ENCODE data around the gene PLPPR1. TPM values are rescaled to one million over a fixed set of nuclear protein-coding genes. Genes with fewer than 3 reads are reported as not detected.

Gene PLPPR1
- total and polyA plus RNA-seq, 4 donors, result 1.2 to 26.3 (median 2.4) TPM

DNA sequence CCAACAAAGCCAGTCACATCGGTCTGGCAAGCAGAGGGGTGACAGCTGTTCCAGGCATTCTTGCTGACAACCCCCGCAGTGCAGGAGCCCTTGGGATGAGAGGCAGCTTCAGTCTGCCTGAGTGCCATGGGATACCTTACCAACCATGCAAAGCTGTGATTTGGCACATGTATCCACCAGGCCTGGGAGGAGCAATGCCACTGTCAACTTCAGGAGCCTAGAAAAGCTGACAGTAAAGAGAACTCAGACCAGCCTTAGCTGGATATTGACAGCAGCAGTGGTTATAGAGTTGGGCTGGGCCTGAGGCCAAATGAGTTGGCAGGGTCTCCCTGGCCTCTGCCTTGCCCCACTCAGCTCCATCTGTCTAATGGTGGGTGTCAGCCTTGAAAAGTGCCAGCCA lies 10.1 kb upstream of the PLPPR1 start:
- no peaks in the 10 kb centered on the region for H3K36me3 ChIP-seq (ENCODE audit: control insufficient read depth in 4 of 4, insufficient read depth in 3 of 4, low read depth in 1 of 4, low read length in 3 of 4)
- TF ChIP-seq FOXA1 (IDR thresholded peaks at IDR 0.05), result no peak
- no peak for TF ChIP-seq JUND (IDR thresholded peaks at IDR 0.05)
- no peak for TF ChIP-seq HNF4G (IDR thresholded peaks at IDR 0.05)
- no peak for TF ChIP-seq HNF4A (conservative IDR thresholded peaks at IDR 0.05)
- TF ChIP-seq EGR1 (IDR thresholded peaks at IDR 0.05; ENCODE audit: low read depth in 2 of 2), result no peak
- TF ChIP-seq RAD21 (IDR thresholded peaks at IDR 0.05), result no peak
- no peaks in the 10 kb centered on the region for H3K4me1 ChIP-seq (ENCODE audit: control insufficient read depth in 4 of 4, insufficient read depth in 4 of 4, low read length in 3 of 4)
- no peak overlapping the region for H3K4me3 ChIP-seq (ENCODE audit: low read depth in 1 of 3, low read length in 3 of 3)
- H3K27me3 ChIP-seq (ENCODE audit: control insufficient read depth in 4 of 4, insufficient read depth in 4 of 4, low read length in 3 of 4), result no peaks in the 10 kb centered on the region
- H3K9ac ChIP-seq (ENCODE audit: low read depth in 1 of 2, low read length in 2 of 2), result no peak overlapping the region
- DNase-seq (ENCODE audit: low spot score), result no peak
- no peak overlapping the region for H3K27ac ChIP-seq (ENCODE audit: low read depth in 1 of 2, low read length in 2 of 2)
- no peaks in the 10 kb centered on the region for H3K9me3 ChIP-seq (ENCODE audit: control insufficient read depth in 4 of 4, low read length in 3 of 4)
- 82% methylated on average over 2 of the region's 2 CpGs for WGBS

DNA sequence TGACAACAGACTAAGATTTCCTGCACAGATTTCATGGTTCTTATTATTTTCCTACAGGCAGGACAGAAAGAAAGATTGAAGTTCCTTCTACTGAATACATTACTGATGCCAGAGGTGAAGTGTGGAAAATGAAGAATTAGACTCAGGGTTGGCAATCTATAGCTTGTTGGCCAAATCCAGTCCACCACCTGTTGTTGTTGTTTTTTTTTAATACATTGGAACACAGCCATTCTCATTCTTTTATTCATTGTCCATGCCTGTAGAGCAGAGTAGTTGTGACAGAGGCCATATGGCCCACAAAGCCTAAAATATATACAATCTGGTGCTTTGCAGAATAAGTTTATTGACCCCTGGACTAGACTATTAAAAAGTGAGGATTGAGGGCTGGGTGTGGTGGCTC lies 5.8 kb upstream of the PLPPR1 start:
- no peak overlapping the region for H3K9ac ChIP-seq (ENCODE audit: low read depth in 1 of 2, low read length in 2 of 2)
- H3K27me3 ChIP-seq (ENCODE audit: control insufficient read depth in 4 of 4, insufficient read depth in 4 of 4, low read length in 3 of 4), result no peaks in the 10 kb centered on the region
- no peak for DNase-seq (ENCODE audit: low spot score)
- no peaks in the 10 kb centered on the region for H3K9me3 ChIP-seq (ENCODE audit: control insufficient read depth in 4 of 4, low read length in 3 of 4)
- no peaks in the 10 kb centered on the region for H3K36me3 ChIP-seq (ENCODE audit: control insufficient read depth in 4 of 4, insufficient read depth in 3 of 4, low read depth in 1 of 4, low read length in 3 of 4)
- peaks cover 0 to 12% (median 6%) of the 10 kb centered on the region in 4 donors for H3K4me1 ChIP-seq (ENCODE audit: control insufficient read depth in 4 of 4, insufficient read depth in 4 of 4, low read length in 3 of 4)
- H3K27ac ChIP-seq (ENCODE audit: low read depth in 1 of 2, low read length in 2 of 2), result no peak overlapping the region
- TF ChIP-seq YY1 (IDR thresholded peaks at IDR 0.05) (no peak), RXRA (IDR thresholded peaks at IDR 0.05) (no peak), HNF4A (conservative IDR thresholded peaks at IDR 0.05) (no peak), FOXA2 (IDR thresholded peaks at IDR 0.05) (no peak), FOXA1 (IDR thresholded peaks at IDR 0.05) (no peak), TAF1 (conservative IDR thresholded peaks at IDR 0.05) (no peak), SP1 (IDR thresholded peaks at IDR 0.05) (no peak), RAD21 (IDR thresholded peaks at IDR 0.05) (no peak), HNF4G (IDR thresholded peaks at IDR 0.05) (no peak)
- TF ChIP-seq, protein P1, sequence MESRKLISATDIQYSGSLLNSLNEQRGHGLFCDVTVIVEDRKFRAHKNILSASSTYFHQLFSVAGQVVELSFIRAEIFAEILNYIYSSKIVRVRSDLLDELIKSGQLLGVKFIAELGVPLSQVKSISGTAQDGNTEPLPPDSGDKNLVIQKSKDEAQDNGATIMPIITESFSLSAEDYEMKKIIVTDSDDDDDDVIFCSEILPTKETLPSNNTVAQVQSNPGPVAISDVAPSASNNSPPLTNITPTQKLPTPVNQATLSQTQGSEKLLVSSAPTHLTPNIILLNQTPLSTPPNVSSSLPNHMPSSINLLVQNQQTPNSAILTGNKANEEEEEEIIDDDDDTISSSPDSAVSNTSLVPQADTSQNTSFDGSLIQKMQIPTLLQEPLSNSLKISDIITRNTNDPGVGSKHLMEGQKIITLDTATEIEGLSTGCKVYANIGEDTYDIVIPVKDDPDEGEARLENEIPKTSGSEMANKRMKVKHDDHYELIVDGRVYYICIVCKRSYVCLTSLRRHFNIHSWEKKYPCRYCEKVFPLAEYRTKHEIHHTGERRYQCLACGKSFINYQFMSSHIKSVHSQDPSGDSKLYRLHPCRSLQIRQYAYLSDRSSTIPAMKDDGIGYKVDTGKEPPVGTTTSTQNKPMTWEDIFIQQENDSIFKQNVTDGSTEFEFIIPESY (IDR thresholded peaks at IDR 0.05), result no peak
- TF ChIP-seq, protein P2, sequence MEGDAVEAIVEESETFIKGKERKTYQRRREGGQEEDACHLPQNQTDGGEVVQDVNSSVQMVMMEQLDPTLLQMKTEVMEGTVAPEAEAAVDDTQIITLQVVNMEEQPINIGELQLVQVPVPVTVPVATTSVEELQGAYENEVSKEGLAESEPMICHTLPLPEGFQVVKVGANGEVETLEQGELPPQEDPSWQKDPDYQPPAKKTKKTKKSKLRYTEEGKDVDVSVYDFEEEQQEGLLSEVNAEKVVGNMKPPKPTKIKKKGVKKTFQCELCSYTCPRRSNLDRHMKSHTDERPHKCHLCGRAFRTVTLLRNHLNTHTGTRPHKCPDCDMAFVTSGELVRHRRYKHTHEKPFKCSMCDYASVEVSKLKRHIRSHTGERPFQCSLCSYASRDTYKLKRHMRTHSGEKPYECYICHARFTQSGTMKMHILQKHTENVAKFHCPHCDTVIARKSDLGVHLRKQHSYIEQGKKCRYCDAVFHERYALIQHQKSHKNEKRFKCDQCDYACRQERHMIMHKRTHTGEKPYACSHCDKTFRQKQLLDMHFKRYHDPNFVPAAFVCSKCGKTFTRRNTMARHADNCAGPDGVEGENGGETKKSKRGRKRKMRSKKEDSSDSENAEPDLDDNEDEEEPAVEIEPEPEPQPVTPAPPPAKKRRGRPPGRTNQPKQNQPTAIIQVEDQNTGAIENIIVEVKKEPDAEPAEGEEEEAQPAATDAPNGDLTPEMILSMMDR (IDR thresholded peaks at IDR 0.05; ENCODE audit: low read depth, low read length, missing input control), result no peak
- TF ChIP-seq, protein P3, sequence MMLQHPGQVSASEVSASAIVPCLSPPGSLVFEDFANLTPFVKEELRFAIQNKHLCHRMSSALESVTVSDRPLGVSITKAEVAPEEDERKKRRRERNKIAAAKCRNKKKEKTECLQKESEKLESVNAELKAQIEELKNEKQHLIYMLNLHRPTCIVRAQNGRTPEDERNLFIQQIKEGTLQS (IDR thresholded peaks at IDR 0.05), result no peak
- TF ChIP-seq, protein P4, sequence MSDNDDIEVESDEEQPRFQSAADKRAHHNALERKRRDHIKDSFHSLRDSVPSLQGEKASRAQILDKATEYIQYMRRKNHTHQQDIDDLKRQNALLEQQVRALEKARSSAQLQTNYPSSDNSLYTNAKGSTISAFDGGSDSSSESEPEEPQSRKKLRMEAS (IDR thresholded peaks at IDR 0.05), result no peak
- H3K4me3 ChIP-seq (ENCODE audit: low read depth in 1 of 3, low read length in 3 of 3), result no peak overlapping the region

DNA sequence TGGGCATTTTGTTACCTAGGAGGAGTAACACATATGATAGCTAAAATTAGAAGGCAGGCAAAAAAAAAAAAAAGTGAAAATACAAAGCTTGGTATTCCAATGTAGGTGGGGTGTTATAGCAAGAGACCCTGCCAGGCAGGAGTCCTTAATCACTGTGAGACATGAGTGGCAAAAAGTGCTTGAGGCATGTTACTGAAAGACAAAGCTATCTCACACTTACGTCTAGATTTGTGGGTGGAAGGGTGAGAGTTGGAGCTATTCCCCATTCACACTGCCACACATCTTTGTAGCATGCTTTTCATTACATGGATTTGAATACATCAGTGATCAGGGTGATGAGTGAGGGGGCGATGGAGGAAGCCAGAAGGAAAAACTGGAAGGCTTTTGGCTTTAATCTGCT lies 2.6 kb upstream of the PLPPR1 start:
- 84% methylated on average over 2 of the region's 2 CpGs for WGBS
- no peak overlapping the region for H3K27ac ChIP-seq (ENCODE audit: low read depth in 1 of 2, low read length in 2 of 2)

More for the DNA sequence above, 2.6 kb upstream of the PLPPR1 start:
- H3K36me3 ChIP-seq (ENCODE audit: control insufficient read depth in 4 of 4, insufficient read depth in 3 of 4, low read depth in 1 of 4, low read length in 3 of 4), result no peaks in the 10 kb centered on the region
- no peaks in the 10 kb centered on the region for H3K9me3 ChIP-seq (ENCODE audit: control insufficient read depth in 4 of 4, low read length in 3 of 4)
- H3K4me3 ChIP-seq (ENCODE audit: low read depth in 1 of 3, low read length in 3 of 3), result no peak overlapping the region
- no peaks in the 10 kb centered on the region for H3K27me3 ChIP-seq (ENCODE audit: control insufficient read depth in 4 of 4, insufficient read depth in 4 of 4, low read length in 3 of 4)
- no peak overlapping the region for H3K9ac ChIP-seq (ENCODE audit: low read depth in 1 of 2, low read length in 2 of 2)
- no peak for DNase-seq (ENCODE audit: low spot score)
- TF ChIP-seq YY1 (IDR thresholded peaks at IDR 0.05) (no peak), FOXA2 (IDR thresholded peaks at IDR 0.05) (no peak), SP1 (IDR thresholded peaks at IDR 0.05) (no peak), JUND (IDR thresholded peaks at IDR 0.05) (no peak)
- TF ChIP-seq, protein P2 (IDR thresholded peaks at IDR 0.05; ENCODE audit: low read depth, low read length, missing input control), result no peak
- TF ChIP-seq, protein P1 (IDR thresholded peaks at IDR 0.05), result no peak
- H3K4me1 ChIP-seq (ENCODE audit: control insufficient read depth in 4 of 4, insufficient read depth in 4 of 4, low read length in 3 of 4), result peaks cover 4 to 35% (median 20%) of the 10 kb centered on the region in 4 donors
